GM19452 (cell line): ENCODE data around the gene APOL2.
"Not testable (repeated sequence)": the region's sequence is repeated elsewhere in the genome, so short reads cannot be mapped to it uniquely, and the experiment has no call there.

ENCODE experiments used
- ATAC-seq: cut with Tn5 transposase; IDR thresholded peaks from one replicate; pipeline ENCODE4 v1.9.1; 2021; ENCODE audit not compliant: unreplicated experiment

Gene APOL2

DNA sequence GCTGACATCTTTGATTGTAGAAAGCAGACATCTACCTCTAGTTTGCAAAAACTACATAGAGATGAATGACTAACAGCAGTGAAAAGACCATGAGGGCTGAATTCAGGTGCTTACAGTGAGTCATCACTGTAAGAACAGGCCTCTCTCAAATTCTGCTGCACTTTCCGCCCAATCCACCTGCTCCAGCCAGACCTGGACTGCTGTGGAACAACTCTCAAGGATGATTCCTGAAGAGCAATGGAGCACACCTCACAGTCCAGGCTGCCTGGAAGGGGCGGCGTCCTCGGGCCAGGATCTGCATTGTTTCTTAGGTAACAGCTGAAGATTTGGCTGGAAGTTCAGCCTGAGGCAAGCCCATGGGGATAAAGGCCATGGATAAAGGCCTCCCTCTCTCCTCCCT, 15.1 kb downstream of the APOL2 start:
- ATAC-seq, result no peak

DNA sequence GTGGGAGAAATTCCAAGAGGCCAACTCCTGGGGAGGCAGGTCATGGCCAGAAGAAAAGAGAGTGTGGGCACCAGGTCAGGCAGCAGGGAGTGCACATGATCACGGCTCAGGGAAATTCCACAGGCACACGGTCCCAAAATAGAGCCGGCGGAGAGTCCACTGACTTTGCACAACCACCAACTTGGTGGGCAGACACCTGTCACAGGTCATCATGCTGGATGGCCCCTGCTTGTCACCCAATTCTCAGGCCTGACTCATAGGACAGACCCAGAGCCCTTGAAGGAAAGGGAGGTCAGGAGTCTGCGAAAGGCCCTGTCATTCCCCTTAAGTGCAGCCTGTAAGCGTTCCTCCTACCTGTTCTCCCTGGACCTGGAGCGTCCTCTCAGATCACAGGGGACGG, 15.8 kb downstream of the APOL2 start:
- no peak for ATAC-seq

DNA sequence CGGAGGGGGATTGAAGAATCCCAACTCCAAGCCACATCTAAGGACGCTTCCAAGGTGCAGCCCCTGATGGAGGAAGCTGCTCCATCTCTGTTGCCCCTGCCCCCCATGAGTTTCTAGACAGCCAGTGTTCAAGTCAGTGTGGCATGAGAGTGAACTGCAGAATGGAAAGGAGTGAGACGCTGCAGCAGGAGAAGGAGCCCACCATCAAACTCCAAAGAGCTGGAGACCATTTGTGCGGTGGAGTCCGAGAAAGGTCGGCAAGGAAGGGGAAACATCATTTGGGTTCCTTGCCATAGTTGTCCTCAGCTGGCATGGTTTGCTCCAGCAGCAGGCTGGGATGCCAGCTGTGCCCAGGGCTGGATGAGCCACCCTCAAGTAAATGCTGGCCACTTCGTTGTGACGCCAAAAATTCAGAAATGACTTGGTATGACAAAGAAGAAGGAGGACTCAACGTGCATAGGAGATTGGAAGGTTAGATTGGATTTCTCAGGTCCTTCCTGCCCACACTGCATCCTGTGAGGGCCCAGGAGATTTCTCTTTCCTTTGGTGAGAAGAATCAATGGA, 16.4 kb downstream of the APOL2 start:
- no peak for ATAC-seq

DNA sequence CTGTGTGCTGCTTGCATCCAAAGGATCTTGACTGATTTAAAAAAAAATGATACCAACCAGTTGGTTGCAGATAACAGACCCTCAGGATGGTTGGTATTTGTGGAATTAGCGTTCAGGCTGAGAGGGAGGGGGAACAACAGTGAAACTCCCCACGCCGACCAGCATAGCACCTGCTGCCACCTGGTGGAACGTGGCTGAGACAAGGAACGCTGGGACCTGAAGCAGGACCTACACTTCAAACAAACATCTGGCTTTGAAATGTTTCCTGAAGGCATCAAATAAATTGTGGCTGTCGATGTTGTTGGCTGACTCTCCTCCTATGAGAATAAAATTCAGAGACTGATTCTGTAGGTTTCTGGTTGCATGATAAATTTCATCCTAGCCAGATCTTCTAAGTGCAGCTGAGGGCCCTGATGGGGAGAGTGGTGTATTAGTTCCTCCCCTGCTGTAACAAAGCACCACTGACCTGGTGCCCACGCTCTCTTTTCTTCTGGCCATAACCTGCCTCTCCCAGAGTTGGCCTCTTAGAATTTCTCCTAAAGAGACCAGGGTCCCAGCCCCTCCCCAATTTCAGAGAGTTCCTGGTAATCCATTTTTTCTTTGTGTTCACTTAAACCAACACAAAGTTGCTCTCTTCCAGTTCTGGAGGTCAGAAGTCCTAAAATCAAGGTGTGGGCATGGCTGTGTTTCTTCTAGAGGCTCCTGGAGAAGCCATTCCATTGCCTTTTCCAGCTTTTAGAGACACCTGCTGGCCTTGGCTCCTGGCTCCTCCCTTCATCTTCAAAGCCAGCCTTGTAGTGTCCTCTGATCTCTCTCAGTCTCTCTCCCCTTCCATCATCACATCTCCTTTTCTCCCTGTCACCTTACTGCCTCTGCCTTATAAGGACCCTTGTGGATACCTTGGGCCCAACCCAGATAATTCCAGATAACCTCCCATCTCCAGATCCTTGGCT, 17.3 kb downstream of the APOL2 start:
- no peak for ATAC-seq

DNA sequence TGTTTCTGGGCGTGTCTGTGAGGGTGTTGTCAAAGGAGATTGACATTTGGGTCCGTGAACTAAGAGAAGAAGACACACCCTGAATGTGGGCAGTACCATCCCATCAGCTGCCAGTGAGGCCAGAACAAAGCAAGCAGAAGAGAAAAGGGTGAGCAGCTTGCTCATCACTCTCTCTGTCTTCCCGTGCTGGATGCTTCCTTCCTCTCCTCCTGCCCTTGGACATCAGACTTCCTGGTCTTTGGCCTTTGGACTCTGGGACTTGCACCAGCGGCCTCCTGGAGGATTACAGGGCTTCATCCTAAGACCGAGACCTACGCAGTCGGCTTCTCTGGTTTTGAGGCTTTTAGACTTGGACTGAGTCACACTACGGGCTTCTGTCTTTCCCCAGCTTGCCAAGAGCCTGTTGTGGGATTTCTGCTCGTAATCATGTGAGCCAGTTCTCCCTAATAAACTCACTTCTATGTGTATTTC, 18.8 kb downstream of the APOL2 start:
- no peak for ATAC-seq

DNA sequence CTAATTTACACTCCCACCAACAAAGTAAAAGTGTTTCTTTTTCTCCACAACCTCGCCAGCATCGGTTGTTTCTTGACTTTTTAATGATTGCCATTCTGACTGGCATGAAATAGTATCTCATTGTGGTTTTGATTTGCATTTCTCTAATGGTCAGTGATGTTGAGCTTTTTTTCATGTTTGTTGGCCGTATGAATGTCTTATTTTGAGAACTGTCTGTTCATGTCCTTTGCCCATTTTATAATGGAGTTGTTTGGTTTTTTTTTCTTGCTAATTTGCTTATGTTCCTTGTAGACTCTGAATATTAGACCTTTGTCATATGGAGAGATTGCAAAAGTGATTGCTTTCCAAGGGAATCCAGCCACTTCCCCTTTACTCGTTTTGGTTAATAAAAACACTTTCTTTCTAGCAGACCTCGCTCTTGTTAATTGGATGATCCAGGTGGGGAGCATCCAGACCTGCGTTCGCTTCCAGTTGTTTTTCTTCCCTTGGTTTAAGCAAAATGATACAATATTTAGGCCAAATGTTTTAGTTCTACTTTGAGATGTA, 20.6 kb downstream of the APOL2 start:
- no peak for ATAC-seq

DNA sequence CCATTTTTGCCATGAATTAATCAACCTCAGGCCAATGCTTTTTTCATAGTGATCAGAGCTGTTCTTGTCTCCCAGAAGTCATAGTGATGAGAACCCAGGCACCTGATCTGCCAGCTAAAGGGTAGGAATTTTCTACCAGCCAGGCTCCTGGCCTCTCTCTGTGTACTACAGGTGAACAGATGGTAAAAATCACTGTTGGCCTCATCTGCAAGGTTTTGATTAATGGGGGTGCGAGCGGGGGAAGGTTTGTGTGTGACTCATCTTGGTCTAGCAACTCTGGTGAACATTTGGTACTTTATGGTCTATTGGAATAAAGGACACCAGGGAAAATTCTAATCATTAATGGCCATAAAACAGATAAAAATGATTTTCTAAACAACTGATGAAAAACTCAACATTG, 23.3 kb downstream of the APOL2 start:
- no peak for ATAC-seq

DNA sequence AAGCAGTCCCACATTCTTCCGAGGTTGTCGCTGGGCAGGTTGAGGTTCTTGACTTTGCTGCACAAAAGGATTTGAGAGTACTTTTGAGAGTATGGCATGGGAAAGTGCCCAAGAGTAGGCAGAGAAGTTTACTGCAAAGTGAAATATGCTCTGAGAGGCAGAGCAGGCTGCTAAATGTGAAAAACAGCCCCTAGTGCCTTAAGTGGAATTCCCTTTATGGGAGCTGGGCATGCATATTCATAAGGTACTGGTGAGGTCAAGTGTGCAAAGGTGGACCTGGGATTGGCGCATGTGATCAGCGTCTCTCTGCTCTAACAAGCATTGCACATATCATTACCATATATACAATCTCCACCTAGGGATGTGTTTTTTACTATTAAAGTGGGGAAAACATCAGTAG, 25.7 kb downstream of the APOL2 start:
- ATAC-seq, result no peak

DNA sequence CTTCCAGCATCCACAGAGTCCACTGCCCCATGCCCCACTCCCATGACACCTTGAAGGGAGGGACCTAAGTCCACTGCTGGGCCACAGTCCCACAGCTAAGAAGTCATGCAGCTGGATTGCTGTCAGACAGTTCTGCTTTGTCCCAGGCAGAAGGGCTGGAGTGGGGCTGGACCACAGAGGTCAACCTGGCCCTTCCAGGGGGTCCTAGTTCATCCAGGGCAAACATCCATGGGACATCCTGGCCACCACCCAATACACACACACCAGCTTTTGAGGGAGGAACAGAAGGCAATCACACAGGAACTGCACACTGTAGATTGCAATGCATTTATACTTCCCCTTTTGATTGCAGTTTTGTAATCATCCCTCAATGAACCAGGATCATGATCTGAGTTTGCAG, 26.4 kb downstream of the APOL2 start:
- ATAC-seq, result no peak

DNA sequence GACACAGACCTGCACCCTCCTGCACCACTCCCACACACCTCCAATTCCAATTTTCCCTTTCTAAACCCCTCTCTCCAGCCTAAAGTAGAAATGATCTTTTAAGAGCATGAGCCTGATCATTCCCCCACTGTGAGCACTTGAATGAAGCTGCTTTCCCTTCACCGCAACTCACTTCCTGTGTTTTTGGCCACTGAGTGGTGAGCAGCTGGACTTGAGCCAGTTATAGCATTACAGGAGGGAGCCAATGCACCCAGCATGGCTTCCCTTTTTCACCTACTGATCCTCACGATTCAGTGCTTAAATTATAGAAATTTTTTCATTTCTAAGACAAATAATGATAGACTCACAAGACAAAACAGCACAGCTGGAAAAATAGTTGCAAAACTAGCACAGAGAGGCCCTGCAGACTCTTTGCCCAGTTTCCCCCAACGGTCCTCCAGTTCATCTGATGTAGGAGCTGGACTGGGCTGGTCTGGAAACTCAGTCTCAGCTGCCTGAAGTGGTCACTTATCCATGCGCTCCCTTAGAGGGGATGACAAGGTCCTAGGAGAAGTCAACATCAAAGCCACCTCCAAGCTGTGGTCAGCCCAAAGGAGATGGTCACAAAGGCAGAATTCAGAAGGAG, 28.0 kb downstream of the APOL2 start:
- no peak for ATAC-seq

DNA sequence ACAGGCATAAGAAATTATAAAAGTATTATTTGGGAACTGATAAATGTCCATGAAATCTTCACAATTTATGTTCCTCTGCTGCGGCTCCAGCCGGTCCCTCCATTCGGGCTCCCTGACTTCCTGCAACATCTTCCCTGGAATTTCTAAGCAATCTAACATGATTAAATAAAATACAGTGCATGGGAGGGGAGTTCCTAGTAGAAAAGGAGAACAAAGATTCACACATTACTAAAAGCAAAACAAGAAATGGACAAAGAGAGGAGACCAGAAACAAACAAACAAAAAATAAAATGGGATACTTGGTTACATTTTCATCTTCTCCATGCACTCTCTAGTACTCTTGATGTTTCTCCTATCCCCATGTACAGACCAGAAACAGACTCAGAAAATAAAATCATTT, 29.1 kb downstream of the APOL2 start:
- no peak for ATAC-seq

DNA sequence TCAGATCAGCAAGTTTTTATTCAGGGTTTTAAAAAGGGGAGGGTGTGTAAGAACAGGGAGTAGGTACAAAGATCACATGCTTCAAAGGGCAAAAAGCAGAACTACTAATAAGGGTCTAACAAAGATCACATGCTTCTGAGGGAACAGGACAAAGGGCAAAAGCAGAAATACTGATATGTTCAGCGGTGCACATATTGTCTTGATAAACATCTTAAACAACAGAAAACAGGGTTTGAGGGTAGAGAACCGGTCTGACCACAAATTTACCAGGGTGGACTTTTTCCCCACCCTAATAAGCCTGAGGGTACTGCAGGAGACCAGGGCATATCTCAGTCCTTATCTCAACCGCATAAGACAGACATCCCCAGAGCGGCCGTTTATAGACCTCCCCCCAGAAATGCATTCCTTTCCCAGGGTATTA, 29.8 kb downstream of the APOL2 start:
- ATAC-seq, result not testable (repeated sequence)

DNA sequence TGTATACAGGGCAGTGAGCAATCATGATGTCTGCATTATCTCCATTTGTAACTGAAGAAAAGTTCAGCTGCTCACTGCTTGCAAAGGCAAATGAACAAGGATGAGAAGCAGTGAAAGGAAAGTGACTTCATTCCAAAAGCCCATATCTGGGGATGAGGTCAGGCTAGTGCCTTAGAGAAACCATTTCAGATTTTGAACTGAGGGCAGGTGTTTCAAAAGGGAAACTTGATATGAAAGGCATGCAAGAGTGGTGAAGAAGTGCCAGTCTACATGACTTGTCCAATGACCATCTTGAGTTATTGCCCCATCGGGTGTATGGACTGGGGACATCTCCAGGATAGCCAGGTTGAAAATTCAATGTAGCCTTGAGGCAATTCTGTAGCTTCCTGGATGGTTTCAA, 30.4 kb downstream of the APOL2 start:
- no peak for ATAC-seq

DNA sequence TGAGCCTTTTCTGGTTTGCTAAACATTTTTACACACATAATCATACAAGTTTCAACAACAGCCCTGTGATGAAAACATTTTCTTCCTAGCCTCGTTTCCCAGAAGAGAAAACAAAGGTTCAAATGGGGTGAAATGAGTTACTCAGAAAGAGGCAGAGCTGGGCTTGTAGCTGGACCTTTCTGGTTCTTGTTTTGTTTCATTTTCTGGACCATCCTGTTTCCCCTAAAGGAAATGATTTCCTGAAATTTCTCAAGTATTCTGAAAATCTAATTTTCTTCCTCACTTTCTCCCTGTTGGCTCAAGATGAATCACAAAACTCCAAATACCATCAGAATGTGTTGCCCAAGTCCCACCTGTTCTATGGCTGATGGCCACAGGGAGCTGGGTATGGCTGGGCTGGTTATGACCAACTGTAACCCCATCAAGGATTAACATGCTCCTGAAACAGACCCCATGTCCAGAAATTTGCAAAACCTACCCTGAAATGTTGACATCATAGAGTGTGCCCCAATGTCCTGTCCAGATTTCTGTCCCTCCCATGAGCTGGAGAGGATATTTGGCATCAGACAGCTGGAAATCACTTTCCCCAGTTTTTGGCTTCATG, 31.1 kb downstream of the APOL2 start:
- ATAC-seq, result no peak

DNA sequence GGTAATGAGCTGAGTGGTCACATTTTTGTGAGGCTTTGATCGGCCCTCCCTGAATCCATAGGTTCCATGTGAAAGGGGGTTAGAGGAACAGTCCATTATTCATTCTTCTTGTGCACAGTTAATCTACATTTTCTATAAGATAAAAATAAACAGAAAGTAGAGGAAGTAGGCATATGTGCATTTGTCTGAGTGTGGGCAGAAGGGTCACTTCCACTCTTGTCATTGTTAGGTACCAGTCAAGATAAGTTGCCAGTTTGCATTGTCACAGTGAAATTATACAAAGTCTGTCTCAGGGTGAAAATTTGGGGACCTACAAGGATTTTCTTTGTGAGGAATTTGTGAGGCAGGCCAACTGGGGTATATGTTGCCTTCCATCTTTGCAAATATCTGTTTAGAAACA, 33.1 kb downstream of the APOL2 start:
- no peak for ATAC-seq

DNA sequence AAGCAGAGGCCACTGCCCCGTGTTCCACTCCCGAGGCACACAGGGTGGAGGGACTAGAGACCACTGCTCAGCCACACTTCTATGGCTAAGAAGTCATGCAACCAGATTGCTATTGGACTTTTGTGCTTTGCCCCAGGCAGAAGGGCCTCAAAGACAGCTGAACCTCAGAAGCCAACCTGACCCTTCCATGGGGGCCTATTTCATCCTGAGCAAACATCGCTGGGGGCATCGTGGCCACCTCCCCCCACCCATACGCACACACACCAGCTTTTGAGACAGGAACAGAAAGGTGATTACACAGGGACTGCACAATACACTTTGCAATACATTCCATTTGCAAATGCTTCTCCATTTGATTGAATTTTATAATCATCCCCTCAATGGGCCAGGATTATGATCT, 33.8 kb downstream of the APOL2 start:
- ATAC-seq, result not testable (repeated sequence)

DNA sequence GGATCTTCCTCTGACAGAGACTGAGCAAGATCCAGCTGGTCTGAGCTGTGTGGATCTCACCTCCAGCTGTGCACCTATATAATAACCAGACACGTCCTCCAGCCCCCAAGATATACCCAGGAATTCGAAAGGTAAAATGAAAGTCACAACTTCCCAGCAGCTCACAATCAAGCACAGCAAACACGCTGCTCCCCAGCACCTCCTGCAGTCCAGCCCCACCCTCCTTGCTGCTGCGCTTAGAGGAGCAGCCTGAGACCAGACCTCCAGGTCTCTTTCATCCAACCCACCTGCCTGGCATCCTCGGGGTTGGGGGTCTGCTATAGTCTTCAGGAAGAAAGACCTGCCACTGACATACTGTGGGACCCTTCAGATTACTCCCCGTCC, 34.7 kb downstream of the APOL2 start:
- no peak for ATAC-seq

DNA sequence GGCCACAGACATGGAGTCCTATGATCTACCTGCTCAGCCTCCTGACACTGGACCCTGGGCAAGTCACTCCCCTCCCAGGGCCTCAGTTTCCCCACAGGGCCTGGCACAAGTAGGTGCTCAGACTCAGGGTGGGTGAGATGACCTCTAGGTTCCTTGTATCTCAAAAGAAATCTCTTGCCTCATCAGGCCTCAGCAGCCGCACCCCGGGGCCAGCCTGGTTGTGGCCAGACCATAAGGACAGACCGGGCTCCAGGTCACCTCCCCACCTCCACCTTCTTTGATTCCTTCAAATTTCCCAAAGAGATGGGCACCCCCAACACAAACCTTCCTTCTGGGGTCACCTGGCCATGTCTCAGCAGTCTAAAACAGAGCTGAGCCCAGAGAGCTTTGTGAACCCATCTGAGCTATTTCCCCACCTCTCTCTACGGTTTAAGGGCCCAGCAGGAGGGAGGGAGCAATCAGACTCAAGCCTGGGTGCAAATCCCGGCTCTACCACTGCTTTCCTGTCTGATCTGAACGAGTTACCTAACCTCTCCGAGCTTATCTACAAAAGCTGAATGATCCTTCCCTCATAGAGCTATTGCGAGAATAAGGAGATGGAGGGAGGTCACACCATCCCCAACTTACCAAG, 35.2 kb downstream of the APOL2 start:
- ATAC-seq, result no peak

DNA sequence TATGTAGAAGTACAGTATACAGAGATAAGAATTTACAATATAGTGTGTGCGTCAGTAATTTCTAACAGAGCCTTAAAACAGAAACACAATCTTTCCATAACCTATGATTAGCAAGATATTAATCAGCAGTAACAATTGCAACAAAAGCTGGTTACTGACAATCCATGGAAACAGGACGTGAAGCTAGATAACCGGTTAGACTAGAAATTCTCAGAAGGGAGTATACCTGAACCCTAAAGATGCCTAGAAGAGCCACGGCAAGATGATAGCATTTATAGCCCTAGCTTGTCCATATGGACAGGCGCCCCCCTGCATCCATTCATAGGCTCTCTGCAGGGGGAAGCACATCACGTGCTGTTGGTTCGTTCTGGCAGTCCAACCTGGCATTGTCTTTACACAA, 35.9 kb downstream of the APOL2 start:
- not testable (repeated sequence) for ATAC-seq

DNA sequence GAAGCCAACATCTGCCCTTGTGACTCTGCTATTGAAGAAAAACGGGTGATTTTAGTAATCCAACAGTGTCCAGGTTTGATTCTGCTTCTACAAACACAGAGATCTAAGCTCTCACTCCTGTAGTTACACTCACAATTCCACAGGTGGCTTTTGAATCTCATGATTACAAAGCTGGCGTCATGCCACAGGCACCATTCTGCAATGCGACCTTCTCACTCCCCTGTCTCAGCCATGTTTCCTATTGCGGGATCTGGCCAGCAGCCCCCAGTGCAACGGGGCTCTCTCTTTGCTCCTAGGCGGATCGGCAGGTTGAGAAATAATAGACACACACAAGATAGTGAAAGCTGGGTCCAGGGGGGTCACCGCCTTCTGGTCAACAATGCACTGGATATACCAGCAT, 36.4 kb downstream of the APOL2 start:
- not testable (repeated sequence) for ATAC-seq
